TTC549 (cell line): ENCODE results near the gene WDR62.
"Not testable (repeated sequence)": the region's sequence is repeated elsewhere in the genome, so short reads cannot be mapped to it uniquely, and the experiment has no call there.

Experiments used
- FAIRE-seq: peaks from 2 replicates; lab custom pipeline; 2012; peaks lifted over from hg19 to GRCh38; lab: Jason Lieb, UNC

The WDR62 gene

GRCh38 chr19:36112678-36113077 lies 58.0 kb downstream of the WDR62 start:
- FAIRE-seq, result no peak

GRCh38 chr19:36113425-36113824 lies 58.7 kb downstream of the WDR62 start:
- no peak for FAIRE-seq

GRCh38 chr19:36113894-36114720 lies 59.4 kb downstream of the WDR62 start:
- FAIRE-seq, result no peak

GRCh38 chr19:36114721-36115452 lies 60.2 kb downstream of the WDR62 start, which contains the start of gene POLR2I:
Gene POLR2I, minus strand, starts transcription at chr19:36114875. Its CDS starts 19 bp downstream, at chr19:36114856.
- peak; percentile 94 for FAIRE-seq

- FAIRE-seq, result no peak
These were observed 61.0 kb downstream of the WDR62 start, which contains the start of gene TBCB for GRCh38 chr19:36115453-36116343. Gene TBCB, plus strand, starts transcription at chr19:36115468. Its CDS starts 93 bp downstream, at chr19:36115561.

- FAIRE-seq, result no peak
These were observed 61.6 kb downstream of the WDR62 start for GRCh38 chr19:36116344-36116637.

- FAIRE-seq, result no peak
These were observed 65.6 kb downstream of the WDR62 start for GRCh38 chr19:36120092-36120983.

- FAIRE-seq, result no peak
These were observed 66.3 kb downstream of the WDR62 start for GRCh38 chr19:36120984-36121358.

GRCh38 chr19:36121486-36122124 lies 66.9 kb downstream of the WDR62 start:
- FAIRE-seq, result no peak

- no peak for FAIRE-seq
These were observed 70.9 kb downstream of the WDR62 start for GRCh38 chr19:36125557-36125956.

GRCh38 chr19:36128392-36128736 lies 73.7 kb downstream of the WDR62 start:
- no peak for FAIRE-seq

- not testable (repeated sequence) for FAIRE-seq
These were observed 76.5 kb downstream of the WDR62 start for GRCh38 chr19:36131221-36131620.

- FAIRE-seq, result not testable (repeated sequence)
These were observed 80.2 kb downstream of the WDR62 start for GRCh38 chr19:36134867-36135266.

- no peak for FAIRE-seq
These were observed 82.4 kb downstream of the WDR62 start for GRCh38 chr19:36136964-36137686.

- no peak for FAIRE-seq
These were observed 84.4 kb downstream of the WDR62 start for GRCh38 chr19:36139120-36139472.

- no peak for FAIRE-seq
These were observed 85.0 kb downstream of the WDR62 start, which contains the start of gene CAPNS1 for GRCh38 chr19:36139473-36140303. Gene CAPNS1, plus strand, starts transcription at chr19:36140066. Its CDS starts 946 bp downstream, at chr19:36141012.

GRCh38 chr19:36140304-36141038 lies 85.8 kb downstream of the WDR62 start:
- no peak for FAIRE-seq

GRCh38 chr19:36141039-36141927 lies 86.6 kb downstream of the WDR62 start:
- FAIRE-seq, result no peak
